Measurements from ENCODE around the gene NCOR2. TPM values are rescaled to one million over a fixed set of nuclear protein-coding genes. Genes with fewer than 3 reads are reported as not detected.

The NCOR2 gene
- total and polyA plus RNA-seq, 2 of the 4 experiments (the other 2 are of a cell fraction): 12.9 to 40.8 TPM

DNA sequence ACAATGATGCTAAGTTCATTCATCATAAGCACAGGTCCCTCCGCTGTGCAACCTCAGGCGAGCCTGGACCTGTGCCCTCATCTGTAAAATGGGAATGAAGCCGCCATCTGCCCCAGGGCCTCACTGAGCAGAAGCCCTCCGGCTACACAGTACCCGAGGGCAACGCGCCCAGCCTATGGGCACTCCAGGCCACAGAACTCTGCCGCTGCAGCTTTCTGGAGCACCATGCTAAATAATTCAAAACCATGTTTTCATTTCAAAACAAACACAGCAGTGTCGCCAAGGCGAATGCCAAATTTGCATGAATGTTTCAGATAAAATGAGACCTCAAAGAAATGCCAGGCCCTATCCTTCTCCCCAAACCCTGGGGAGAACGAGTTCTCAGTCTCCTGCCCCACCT, 4.0 kb downstream of the NCOR2 start:
- Histone ChIP-seq H3K27ac (ENCODE audit: insufficient read depth, low read length) (no peak overlapping the region), H3K4me1 (ENCODE audit: control insufficient read depth, insufficient read depth, low read length) (peaks cover 17% of the 10 kb centered on the region), H2AK9ac (replicated peaks; ENCODE audit: low read depth, low read length, poor library complexity) (no peak overlapping the region), H4K20me1 (ENCODE audit: insufficient read depth, low read length) (peaks cover 83% of the 10 kb centered on the region), H3K9ac (ENCODE audit: low read depth, low read length) (no peak overlapping the region), H2BK20ac (ENCODE audit: low read depth, low read length) (no peak overlapping the region), H4K91ac (ENCODE audit: insufficient read depth, low read depth, low read length) (no peak overlapping the region), H2AFZ (replicated peaks; ENCODE audit: low read length, poor library complexity) (no peak overlapping the region), H3K79me1 (ENCODE audit: low read depth in 1 of 2, low read length in 2 of 2) (peaks cover 11 to 73% of the 10 kb centered on the region in 2 experiments), H2BK120ac (ENCODE audit: low read depth, low read length) (no peak overlapping the region), H3K9me3 (ENCODE audit: control insufficient read depth, insufficient read depth, low read length) (no peaks in the 10 kb centered on the region), H4K8ac (ENCODE audit: low read depth in 2 of 2, low read length in 2 of 2) (no peak overlapping the region), H2BK5ac (ENCODE audit: low read depth, low read length, poor library complexity, severe bottlenecking) (no peak overlapping the region), H2AK5ac (ENCODE audit: low read depth, low read length) (no peak overlapping the region), H3K56ac (ENCODE audit: extremely low read depth, insufficient read depth, low read length) (no peak overlapping the region), H3K23ac (ENCODE audit: low read depth, low read length) (no peak overlapping the region), H3K14ac (replicated peaks; ENCODE audit: low read depth, low read length) (no peak overlapping the region), H2BK15ac (ENCODE audit: low read depth, low read length) (no peak overlapping the region), H3K4me3 (ENCODE audit: insufficient read depth, low read depth, low read length) (no peak overlapping the region), H3K9me1 (ENCODE audit: insufficient read depth, low read length) (peaks cover 10% of the 10 kb centered on the region; the same call in 1 of the 2 replicates), H3K36me3 (ENCODE audit: control insufficient read depth, insufficient read depth, low read length) (no peaks in the 10 kb centered on the region), H3K18ac (ENCODE audit: low read depth, low read length) (no peak overlapping the region), H3K4me2 (ENCODE audit: low read depth, low read length) (no peak overlapping the region), H4K5ac (ENCODE audit: low read depth, low read length) (no peak overlapping the region), H3K4ac (ENCODE audit: low read depth, low read length) (no peak overlapping the region), H3K27me3 (ENCODE audit: control insufficient read depth, insufficient read depth, low read length) (no peaks in the 10 kb centered on the region)
- TF ChIP-seq CEBPB (IDR thresholded peaks at IDR 0.05; ENCODE audit: low read depth, low read length) (no peak), BHLHE40 (IDR thresholded peaks at IDR 0.05; ENCODE audit: low read depth, low read length) (no peak), MAZ (IDR thresholded peaks at IDR 0.05; ENCODE audit: borderline replicate concordance, low read depth, low read length) (no peak), MXI1 (IDR thresholded peaks at IDR 0.05; ENCODE audit: borderline replicate concordance, low read depth, low read length) (no peak), CHD1 (IDR thresholded peaks at IDR 0.05; ENCODE audit: low read depth, low read length) (no peak), MAFK (IDR thresholded peaks at IDR 0.05; ENCODE audit: low read depth, low read length) (no peak), USF2 (IDR thresholded peaks at IDR 0.05; ENCODE audit: low read depth, low read length) (no peak), RCOR1 (IDR thresholded peaks at IDR 0.05; ENCODE audit: insufficient replicate concordance, low read length) (no peak)
- intact Hi-C loops (cut with micrococcal nuclease): no loop called here
- ATAC-seq (ENCODE audit: low read depth) (no peak), DNase-seq (no peak)
- CTCF ChIA-PET: interaction anchor here (1.5 kb wide), 1 partner anchor 174 kb away, joined by 3 read pairs; no protein-coding TSS in a partner anchor
- POLR2A ChIA-PET (ENCODE audit: unreplicated experiment): no interaction called here
- WGBS, 2 experiments (ENCODE audit: extremely low coverage in 2 of 2, insufficient read length in 1 of 2): 77% methylated on average over 9 of the region's 11 CpGs; no CpG with 5 or more reads in 1 of the 2 experiments
- in situ Hi-C loops (cut with MboI; ENCODE audit: low sequenced_read_pairs): loop anchor here (10.0 kb wide), 1 partner anchor 179 kb away; no protein-coding TSS in a partner anchor
- BruUV-seq (replicated peaks): no TSS peak
- dilution Hi-C loops (cut with HindIII; ENCODE audit: low sequenced_read_pairs, unreplicated experiment): no loop called here

All from IMR-90 (cell line).